NT2/D1 (cell line): ENCODE measurements around the gene SLC44A5.

ENCODE experiments used
- SUZ12 ChIP-seq: IDR thresholded peaks from 2 replicates; pipeline ENCODE4 v1.6.1; 2011; ENCODE audit not compliant: insufficient read length, insufficient read depth; ENCODE audit errors: extremely low read depth
- YY1 ChIP-seq: IDR thresholded peaks from 2 replicates; pipeline ENCODE4 v1.6.1; 2011; ENCODE audit not compliant: insufficient read length, insufficient read depth
- ZNF274 ChIP-seq: IDR thresholded peaks from 2 replicates; pipeline ENCODE4 v1.6.1; 2011; ENCODE audit warnings: mild to moderate bottlenecking, low read depth, low read length

DNA sequence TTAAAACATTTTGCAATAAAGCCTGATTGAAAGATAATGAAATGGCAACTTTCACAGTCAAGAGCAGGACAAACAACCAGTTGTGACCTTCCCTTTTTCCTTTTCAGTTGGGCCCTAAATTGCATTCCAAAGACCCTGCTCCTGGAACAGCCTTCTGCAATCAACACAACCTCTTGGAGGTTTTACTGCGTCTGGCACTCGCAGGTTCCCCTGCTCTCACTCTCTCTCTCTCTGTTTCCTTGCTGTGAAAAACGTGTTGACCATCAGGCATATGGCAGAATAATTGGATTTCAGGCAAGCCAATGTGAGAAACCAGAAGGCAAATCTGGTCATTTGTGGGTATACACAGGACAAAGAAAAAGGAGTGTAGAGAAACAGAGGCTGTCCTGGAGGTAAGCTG is 23.2 kb downstream of the SLC44A5 start:
- TF ChIP-seq YY1 (no peak), SUZ12 (no peak), ZNF274 (no peak)
